Liver (tissue), 9 donors: ENCODE results near the gene ST7. TPM values are rescaled to one million over a fixed set of nuclear protein-coding genes. Genes with fewer than 3 reads are reported as not detected.

ENCODE experiments used
- DNase-seq: peaks from one replicate; pipeline ENCODE4 v3.0.0-alpha.2; 2017; ENCODE audit warnings: low spot score
- H3K27ac ChIP-seq, 2 donors: one replicate each; pipeline ENCODE4 v1.7.0; 2013; ENCODE audit warnings: inconsistent platforms in 2 of 2, low read length in 2 of 2, control low read depth in 1 of 2, low read depth in 1 of 2, mild to moderate bottlenecking in 1 of 2
- H3K27me3 ChIP-seq, 4 donors: one replicate each; pipeline versions ENCODE4 v1.6.1 to v1.7.0; 2013; ENCODE audit warnings: low read length in 3 of 4, inconsistent platforms in 1 of 4, mild to moderate bottlenecking in 1 of 4, moderate library complexity in 1 of 4; ENCODE audit not compliant: control insufficient read depth in 4 of 4, insufficient read depth in 4 of 4
- H3K36me3 ChIP-seq, 4 donors: one replicate each; pipeline versions ENCODE4 v1.6.1 to v1.7.0; 2013; ENCODE audit warnings: low read length in 3 of 4, mild to moderate bottlenecking in 3 of 4, low read depth in 1 of 4, moderate library complexity in 1 of 4; ENCODE audit not compliant: control insufficient read depth in 4 of 4, insufficient read depth in 3 of 4
- H3K4me1 ChIP-seq, 4 donors: one replicate each; pipeline versions ENCODE4 v1.6.1 to v1.7.0; 2013; ENCODE audit warnings: low read length in 3 of 4, mild to moderate bottlenecking in 3 of 4, moderate library complexity in 1 of 4; ENCODE audit not compliant: control insufficient read depth in 4 of 4, insufficient read depth in 4 of 4
- H3K4me3 ChIP-seq, 3 donors: one replicate each; pipeline versions ENCODE4 v1.6.1 to v1.7.0; 2013; ENCODE audit warnings: low read length in 3 of 3, control low read depth in 1 of 3, low read depth in 1 of 3, mild to moderate bottlenecking in 1 of 3
- H3K9ac ChIP-seq, 2 donors: one replicate each; pipeline ENCODE4 v1.7.0; 2013; ENCODE audit warnings: low read length in 2 of 2, mild to moderate bottlenecking in 2 of 2, moderate library complexity in 2 of 2, control low read depth in 1 of 2, low read depth in 1 of 2
- H3K9me3 ChIP-seq, 4 donors: one replicate each; pipeline versions ENCODE4 v1.6.1 to v1.7.0; 2013; ENCODE audit warnings: low read length in 3 of 4; ENCODE audit not compliant: control insufficient read depth in 4 of 4
- EGR1 ChIP-seq, 2 donors: IDR thresholded peaks; 2 replicates each; pipeline ENCODE4 v1.6.1; 2016 to 2018; ENCODE audit warnings: antibody characterized with exemption in 2 of 2, low read depth in 2 of 2
- FOXA1 ChIP-seq: IDR thresholded peaks from 2 replicates; pipeline ENCODE4 v1.6.1; 2016; ENCODE audit warnings: antibody characterized with exemption
- GABPA ChIP-seq, 2 donors: IDR thresholded peaks in 1 of 2; conservative IDR thresholded peaks in 1 of 2; 2 replicates each; pipeline ENCODE4 v1.6.1; 2016; ENCODE audit warnings: antibody characterized with exemption in 2 of 2, mild to moderate bottlenecking in 1 of 2, moderate library complexity in 1 of 2
- HNF4A ChIP-seq, 2 donors: conservative IDR thresholded peaks; 2 replicates each; pipeline ENCODE4 v1.6.1; 2016; ENCODE audit warnings: antibody characterized with exemption in 2 of 2, mild to moderate bottlenecking in 2 of 2
- HNF4G ChIP-seq: IDR thresholded peaks from 2 replicates; pipeline ENCODE4 v1.6.1; 2016; ENCODE audit warnings: antibody characterized with exemption
- NR2F2 ChIP-seq: IDR thresholded peaks from 2 replicates; pipeline ENCODE4 v1.6.1; 2016; ENCODE audit warnings: antibody characterized with exemption
- RAD21 ChIP-seq, 2 donors: IDR thresholded peaks; 2 replicates each; pipeline ENCODE4 v1.6.1; 2016; ENCODE audit warnings: antibody characterized with exemption in 2 of 2, mild to moderate bottlenecking in 2 of 2
- RXRA ChIP-seq, 2 donors: IDR thresholded peaks; 2 replicates each; pipeline ENCODE4 v1.6.1; 2017 to 2018; ENCODE audit warnings: antibody characterized with exemption in 2 of 2, mild to moderate bottlenecking in 1 of 2
- SP1 ChIP-seq: IDR thresholded peaks from 2 replicates; pipeline ENCODE4 v1.6.1; 2018; ENCODE audit warnings: antibody characterized with exemption, mild to moderate bottlenecking
- TAF1 ChIP-seq: conservative IDR thresholded peaks from 2 replicates; pipeline ENCODE4 v1.6.1; 2016; ENCODE audit warnings: antibody characterized with exemption, mild to moderate bottlenecking
- YY1 ChIP-seq: IDR thresholded peaks from 2 replicates; pipeline ENCODE4 v1.6.1; 2016; ENCODE audit warnings: antibody characterized with exemption, mild to moderate bottlenecking
- WGBS: extraction: QIAGEN DNeasy Blood & Tissue Kit; methylation state at CpG from one replicate; pipeline ENCODE4 v1.1.7; 2013; 5-methylcytosine and 5-hydroxymethylcytosine counted together
- polyA plus RNA-seq, 2 donors: library from polyadenylated mRNA; stranded (reverse) in 1 of 2; unstranded in 1 of 2; fragments of 200-250 nt in 1 of 2; fragments of >200 nt in 1 of 2; fragmentation: Nextera tagmentation in 1 of 2; extraction: Ambion mirVana in 1 of 2; gene quantifications; one replicate each; pipeline versions ENCODE4 v1.2.1 to v1.2.3, GENCODE V29; 2013 to 2015
- total RNA-seq, 2 donors: library from RNA; depleted of rRNA; stranded (reverse); fragments of >200 nt; gene quantifications; one replicate each; pipeline ENCODE4 v1.2.3, GENCODE V29; 2014
- TF ChIP-seq, protein P1 (sequence below): IDR thresholded peaks from 2 replicates; pipeline ENCODE4 v1.6.1; 2016; ENCODE audit warnings: antibody characterized with exemption
- TF ChIP-seq, protein P2 (sequence below): fragments of 150-350 bp; IDR thresholded peaks from 2 replicates; pipeline ENCODE4 v1.5.1; 2017; ENCODE audit warnings: improper control_type of control experiment, low read depth, low read length; ENCODE audit not compliant: missing input control
- TF ChIP-seq, protein P3 (sequence below): IDR thresholded peaks from 2 replicates; pipeline ENCODE4 v1.6.1; 2016; ENCODE audit warnings: antibody characterized with exemption, mild to moderate bottlenecking
- TF ChIP-seq, protein P4 (sequence below): IDR thresholded peaks from 2 replicates; pipeline ENCODE4 v1.6.1; 2016; ENCODE audit warnings: antibody characterized with exemption
- donor health status: healthy.
- donor health status: healthy.
- donor health status: healthy.
- donor health status: healthy.
- donor health status: healthy.

ST7 gene
- total and polyA plus RNA-seq, 4 donors, result 13.5 to 30.7 (median 22.6) TPM

DNA sequence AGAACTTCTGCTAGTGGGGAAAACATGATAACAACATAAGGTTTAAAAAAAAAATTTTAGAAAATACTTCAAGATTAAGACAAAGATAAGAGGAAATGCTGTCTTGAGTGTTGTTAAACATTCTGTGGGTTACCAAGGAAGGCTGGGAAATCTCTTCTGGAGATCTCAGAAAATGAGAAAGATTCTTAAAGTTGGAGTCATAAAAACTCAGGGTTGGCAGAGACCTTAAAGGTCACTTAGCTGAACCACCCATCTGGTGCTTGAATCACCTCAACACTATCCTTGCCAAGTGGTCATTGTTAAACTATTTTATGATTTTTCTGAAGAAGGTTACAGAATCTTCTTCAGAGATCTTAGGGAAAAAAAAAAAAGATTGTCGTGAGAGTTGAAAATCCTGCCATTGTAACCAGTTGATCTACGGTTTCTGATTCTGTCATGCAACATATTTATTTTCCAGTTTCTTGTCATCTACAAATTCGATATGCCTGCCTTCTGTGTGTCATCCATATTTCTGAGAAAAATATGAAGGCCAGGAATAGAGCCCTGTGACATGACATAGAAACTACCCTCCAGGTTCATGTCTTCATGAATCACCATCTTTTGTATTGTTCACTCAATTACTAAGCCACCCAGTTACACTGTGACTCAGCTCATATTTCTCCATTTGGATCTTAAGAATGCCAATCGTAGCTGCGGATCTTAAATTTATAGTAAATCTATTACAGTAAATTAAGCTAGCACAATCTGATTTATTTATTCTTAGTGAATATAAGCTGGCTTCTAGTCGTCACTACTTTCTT lies 179.2 kb downstream of the ST7 start:
- no peaks in the 10 kb centered on the region for H3K27me3 ChIP-seq

DNA sequence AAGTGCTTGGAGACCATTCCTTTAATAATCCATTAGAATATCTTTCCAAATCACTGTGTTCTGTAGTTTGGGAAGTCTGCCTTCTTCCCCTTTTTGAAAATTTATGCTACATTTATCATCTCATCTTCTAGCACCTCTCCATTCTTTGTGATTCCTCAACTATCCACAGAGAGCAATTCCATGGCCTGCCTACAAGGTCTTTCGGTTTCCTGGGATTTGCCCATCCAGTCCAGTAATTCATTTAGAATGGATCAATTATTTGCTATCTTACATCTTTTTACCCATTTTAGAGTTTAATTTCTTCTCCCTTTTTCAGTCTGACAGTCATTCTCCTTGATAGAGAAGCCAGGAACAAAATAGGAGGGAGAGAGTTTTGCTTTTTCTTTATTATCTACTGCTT lies 179.8 kb downstream of the ST7 start:
- WGBS, result 99% methylated on average over 1 of the region's 1 CpG
- H3K9ac ChIP-seq, result no peak overlapping the region
- no peak for DNase-seq
- H3K36me3 ChIP-seq, result peaks cover 0 to 12% (median 1%) of the 10 kb centered on the region in 4 donors
- H3K27ac ChIP-seq, result no peak overlapping the region
- H3K4me3 ChIP-seq, result no peak overlapping the region
- H3K9me3 ChIP-seq, result no peaks in the 10 kb centered on the region
- TF ChIP-seq, protein P1, sequence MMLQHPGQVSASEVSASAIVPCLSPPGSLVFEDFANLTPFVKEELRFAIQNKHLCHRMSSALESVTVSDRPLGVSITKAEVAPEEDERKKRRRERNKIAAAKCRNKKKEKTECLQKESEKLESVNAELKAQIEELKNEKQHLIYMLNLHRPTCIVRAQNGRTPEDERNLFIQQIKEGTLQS, result no peak
- no peak for TF ChIP-seq HNF4A (conservative IDR thresholded peaks at IDR 0.05)
- TF ChIP-seq RXRA (IDR thresholded peaks at IDR 0.05), result no peak
- TF ChIP-seq, protein P2, sequence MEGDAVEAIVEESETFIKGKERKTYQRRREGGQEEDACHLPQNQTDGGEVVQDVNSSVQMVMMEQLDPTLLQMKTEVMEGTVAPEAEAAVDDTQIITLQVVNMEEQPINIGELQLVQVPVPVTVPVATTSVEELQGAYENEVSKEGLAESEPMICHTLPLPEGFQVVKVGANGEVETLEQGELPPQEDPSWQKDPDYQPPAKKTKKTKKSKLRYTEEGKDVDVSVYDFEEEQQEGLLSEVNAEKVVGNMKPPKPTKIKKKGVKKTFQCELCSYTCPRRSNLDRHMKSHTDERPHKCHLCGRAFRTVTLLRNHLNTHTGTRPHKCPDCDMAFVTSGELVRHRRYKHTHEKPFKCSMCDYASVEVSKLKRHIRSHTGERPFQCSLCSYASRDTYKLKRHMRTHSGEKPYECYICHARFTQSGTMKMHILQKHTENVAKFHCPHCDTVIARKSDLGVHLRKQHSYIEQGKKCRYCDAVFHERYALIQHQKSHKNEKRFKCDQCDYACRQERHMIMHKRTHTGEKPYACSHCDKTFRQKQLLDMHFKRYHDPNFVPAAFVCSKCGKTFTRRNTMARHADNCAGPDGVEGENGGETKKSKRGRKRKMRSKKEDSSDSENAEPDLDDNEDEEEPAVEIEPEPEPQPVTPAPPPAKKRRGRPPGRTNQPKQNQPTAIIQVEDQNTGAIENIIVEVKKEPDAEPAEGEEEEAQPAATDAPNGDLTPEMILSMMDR, result no peak
- TF ChIP-seq EGR1 (IDR thresholded peaks at IDR 0.05; ENCODE audit: low read depth in 2 of 2), result no peak
- H3K4me1 ChIP-seq, result no peaks in the 10 kb centered on the region
- H3K27me3 ChIP-seq, result no peaks in the 10 kb centered on the region

More for the DNA sequence above, 179.2 kb downstream of the ST7 start:
- no peak overlapping the region for H3K4me3 ChIP-seq
- DNase-seq, result no peak
- H3K9ac ChIP-seq, result no peak overlapping the region
- H3K27ac ChIP-seq, result no peak overlapping the region
- TF ChIP-seq SP1 (no peak), HNF4G (no peak), NR2F2 (no peak), FOXA1 (no peak)
- TF ChIP-seq, protein P2, result no peak
- H3K4me1 ChIP-seq, result no peaks in the 10 kb centered on the region
- peaks cover 0 to 12% (median 1%) of the 10 kb centered on the region in 4 donors for H3K36me3 ChIP-seq
- WGBS, result 88% methylated on average over 6 of the region's 6 CpGs
- H3K9me3 ChIP-seq, result no peaks in the 10 kb centered on the region

DNA sequence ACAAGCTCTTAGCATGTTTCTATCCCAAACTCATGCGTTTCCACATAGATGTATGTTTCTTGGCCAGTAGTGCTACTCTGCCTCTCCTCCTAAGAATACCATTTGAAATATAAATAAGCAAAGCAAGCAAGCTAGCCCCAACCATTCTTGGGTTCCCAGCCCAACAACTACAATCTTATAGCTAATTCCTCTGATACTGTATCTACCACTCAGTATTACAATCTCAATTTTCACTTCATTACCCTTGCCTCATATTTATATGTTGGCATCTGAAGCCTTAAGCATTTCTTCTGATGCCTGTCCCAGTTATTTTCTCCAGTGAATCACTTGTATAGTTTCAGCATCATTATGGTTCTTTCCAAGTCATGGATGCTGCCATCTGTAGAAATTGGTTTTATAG lies 181.1 kb downstream of the ST7 start:
- no peak for DNase-seq
- Histone ChIP-seq H3K4me1 (no peaks in the 10 kb centered on the region), H3K27me3 (no peaks in the 10 kb centered on the region), H3K27ac (no peak overlapping the region), H3K9me3 (no peaks in the 10 kb centered on the region), H3K36me3 (peaks cover 0 to 15% (median 3%) of the 10 kb centered on the region in 4 donors), H3K4me3 (no peak overlapping the region), H3K9ac (no peak overlapping the region)
- no peak for TF ChIP-seq EGR1 (IDR thresholded peaks at IDR 0.05; ENCODE audit: low read depth in 2 of 2)
- TF ChIP-seq HNF4G, result no peak
- TF ChIP-seq SP1, result no peak
- no peak for TF ChIP-seq GABPA (IDR thresholded peaks at IDR 0.05 in 1 of 2, conservative IDR thresholded peaks at IDR 0.05 in 1 of 2)
- TF ChIP-seq, protein P3, sequence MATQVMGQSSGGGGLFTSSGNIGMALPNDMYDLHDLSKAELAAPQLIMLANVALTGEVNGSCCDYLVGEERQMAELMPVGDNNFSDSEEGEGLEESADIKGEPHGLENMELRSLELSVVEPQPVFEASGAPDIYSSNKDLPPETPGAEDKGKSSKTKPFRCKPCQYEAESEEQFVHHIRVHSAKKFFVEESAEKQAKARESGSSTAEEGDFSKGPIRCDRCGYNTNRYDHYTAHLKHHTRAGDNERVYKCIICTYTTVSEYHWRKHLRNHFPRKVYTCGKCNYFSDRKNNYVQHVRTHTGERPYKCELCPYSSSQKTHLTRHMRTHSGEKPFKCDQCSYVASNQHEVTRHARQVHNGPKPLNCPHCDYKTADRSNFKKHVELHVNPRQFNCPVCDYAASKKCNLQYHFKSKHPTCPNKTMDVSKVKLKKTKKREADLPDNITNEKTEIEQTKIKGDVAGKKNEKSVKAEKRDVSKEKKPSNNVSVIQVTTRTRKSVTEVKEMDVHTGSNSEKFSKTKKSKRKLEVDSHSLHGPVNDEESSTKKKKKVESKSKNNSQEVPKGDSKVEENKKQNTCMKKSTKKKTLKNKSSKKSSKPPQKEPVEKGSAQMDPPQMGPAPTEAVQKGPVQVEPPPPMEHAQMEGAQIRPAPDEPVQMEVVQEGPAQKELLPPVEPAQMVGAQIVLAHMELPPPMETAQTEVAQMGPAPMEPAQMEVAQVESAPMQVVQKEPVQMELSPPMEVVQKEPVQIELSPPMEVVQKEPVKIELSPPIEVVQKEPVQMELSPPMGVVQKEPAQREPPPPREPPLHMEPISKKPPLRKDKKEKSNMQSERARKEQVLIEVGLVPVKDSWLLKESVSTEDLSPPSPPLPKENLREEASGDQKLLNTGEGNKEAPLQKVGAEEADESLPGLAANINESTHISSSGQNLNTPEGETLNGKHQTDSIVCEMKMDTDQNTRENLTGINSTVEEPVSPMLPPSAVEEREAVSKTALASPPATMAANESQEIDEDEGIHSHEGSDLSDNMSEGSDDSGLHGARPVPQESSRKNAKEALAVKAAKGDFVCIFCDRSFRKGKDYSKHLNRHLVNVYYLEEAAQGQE, result no peak
- TF ChIP-seq TAF1, result no peak
- no peak for TF ChIP-seq HNF4A (conservative IDR thresholded peaks at IDR 0.05)
- no peak for TF ChIP-seq YY1
- TF ChIP-seq, protein P1, result no peak
- TF ChIP-seq RAD21 (IDR thresholded peaks at IDR 0.05), result no peak
- TF ChIP-seq, protein P4, sequence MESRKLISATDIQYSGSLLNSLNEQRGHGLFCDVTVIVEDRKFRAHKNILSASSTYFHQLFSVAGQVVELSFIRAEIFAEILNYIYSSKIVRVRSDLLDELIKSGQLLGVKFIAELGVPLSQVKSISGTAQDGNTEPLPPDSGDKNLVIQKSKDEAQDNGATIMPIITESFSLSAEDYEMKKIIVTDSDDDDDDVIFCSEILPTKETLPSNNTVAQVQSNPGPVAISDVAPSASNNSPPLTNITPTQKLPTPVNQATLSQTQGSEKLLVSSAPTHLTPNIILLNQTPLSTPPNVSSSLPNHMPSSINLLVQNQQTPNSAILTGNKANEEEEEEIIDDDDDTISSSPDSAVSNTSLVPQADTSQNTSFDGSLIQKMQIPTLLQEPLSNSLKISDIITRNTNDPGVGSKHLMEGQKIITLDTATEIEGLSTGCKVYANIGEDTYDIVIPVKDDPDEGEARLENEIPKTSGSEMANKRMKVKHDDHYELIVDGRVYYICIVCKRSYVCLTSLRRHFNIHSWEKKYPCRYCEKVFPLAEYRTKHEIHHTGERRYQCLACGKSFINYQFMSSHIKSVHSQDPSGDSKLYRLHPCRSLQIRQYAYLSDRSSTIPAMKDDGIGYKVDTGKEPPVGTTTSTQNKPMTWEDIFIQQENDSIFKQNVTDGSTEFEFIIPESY, result no peak
- WGBS, result 98% methylated on average over 1 of the region's 1 CpG
